22Rv1 (cell line): ENCODE data around the gene PPM1G.

Experiments used
- H3K27ac ChIP-seq: fragments of 450-650 bp; 2 replicates; pipeline ENCODE4 v1.5.1; 2017
- ZFX ChIP-seq: fragments of 450-650 bp; IDR thresholded peaks from 2 replicates; pipeline ENCODE4 v1.6.1; 2017; ENCODE audit warnings: antibody characterized with exemption, borderline replicate concordance
- TF ChIP-seq, protein P1 (sequence below): fragments of 450-650 bp; IDR thresholded peaks from 2 replicates; pipeline ENCODE4 v1.5.1; 2017; ENCODE audit warnings: mild to moderate bottlenecking

The PPM1G gene

DNA sequence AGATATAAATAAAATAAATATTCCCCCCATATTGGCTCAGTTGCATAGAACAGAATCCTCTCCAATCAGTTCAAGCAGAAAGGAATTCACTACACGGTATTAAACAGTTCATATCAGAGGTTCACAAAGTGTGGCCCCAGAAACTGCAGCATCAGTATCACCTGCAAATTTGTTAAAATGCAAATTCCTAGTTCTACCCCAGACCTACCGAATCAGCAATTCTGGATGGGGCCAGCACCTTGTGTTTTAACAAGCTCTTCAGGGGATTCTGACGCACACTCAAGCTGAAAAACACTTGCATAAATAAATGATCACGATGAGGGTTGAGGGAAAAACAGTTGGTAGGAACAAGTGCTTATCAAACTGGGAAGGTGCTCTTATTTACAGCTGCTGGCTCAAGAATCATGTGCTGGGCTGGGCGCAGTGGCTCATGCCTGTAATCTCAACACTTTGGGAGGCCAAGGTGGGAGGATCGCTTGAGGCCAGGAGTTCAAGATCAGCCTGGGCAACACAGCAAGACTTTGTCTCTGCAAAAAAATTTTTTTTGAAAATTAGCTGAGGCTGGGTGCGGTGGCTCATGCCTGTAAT, 59.2 kb downstream of the PPM1G start:
- TF ChIP-seq, protein P1, sequence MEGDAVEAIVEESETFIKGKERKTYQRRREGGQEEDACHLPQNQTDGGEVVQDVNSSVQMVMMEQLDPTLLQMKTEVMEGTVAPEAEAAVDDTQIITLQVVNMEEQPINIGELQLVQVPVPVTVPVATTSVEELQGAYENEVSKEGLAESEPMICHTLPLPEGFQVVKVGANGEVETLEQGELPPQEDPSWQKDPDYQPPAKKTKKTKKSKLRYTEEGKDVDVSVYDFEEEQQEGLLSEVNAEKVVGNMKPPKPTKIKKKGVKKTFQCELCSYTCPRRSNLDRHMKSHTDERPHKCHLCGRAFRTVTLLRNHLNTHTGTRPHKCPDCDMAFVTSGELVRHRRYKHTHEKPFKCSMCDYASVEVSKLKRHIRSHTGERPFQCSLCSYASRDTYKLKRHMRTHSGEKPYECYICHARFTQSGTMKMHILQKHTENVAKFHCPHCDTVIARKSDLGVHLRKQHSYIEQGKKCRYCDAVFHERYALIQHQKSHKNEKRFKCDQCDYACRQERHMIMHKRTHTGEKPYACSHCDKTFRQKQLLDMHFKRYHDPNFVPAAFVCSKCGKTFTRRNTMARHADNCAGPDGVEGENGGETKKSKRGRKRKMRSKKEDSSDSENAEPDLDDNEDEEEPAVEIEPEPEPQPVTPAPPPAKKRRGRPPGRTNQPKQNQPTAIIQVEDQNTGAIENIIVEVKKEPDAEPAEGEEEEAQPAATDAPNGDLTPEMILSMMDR, result no peak
- TF ChIP-seq ZFX, result no peak
- H3K27ac ChIP-seq, result no peak overlapping the region

DNA sequence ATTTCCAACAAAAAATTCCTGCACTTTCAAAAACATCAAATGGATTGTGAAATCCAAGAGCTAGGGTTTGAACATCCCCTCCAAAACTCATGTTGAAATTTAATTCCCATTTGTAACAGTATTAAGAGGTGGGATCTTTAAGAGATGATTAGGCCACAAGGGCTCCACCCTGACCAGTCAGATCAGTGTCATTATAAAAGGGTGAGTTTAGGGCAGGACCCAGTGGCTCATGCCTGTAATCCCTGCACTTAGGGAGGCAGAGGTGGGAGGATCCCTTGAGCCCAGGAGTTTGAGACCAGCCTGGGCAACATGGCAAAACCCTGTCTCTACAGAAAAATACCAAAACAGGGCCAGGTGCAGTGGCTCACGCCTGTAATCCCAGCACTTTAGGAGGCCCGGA, 61.8 kb downstream of the PPM1G start:
- no peak overlapping the region for H3K27ac ChIP-seq
- no peak for TF ChIP-seq ZFX
- TF ChIP-seq, protein P1, result no peak

DNA sequence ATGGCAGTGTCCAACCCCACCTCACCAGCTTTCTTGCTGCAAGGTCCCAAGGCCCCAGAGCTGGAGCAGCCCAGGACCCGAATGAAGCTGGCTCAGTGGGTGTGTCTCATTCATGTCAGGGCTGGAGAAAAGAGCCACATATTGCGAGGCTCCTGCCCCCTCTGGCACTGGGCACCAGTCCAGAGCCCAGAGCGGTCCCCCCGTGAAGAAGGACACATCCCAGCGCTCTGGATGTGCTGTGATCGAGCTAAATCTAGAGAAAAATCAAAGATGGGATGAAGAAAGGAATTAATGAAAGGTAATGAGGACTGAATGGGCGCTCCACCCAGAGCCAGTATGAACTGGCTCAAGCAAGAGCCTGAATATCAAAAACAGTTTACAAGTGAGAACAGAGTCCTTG, 73.2 kb downstream of the PPM1G start:
- no peak overlapping the region for H3K27ac ChIP-seq
- TF ChIP-seq, protein P1, result no peak
- no peak for TF ChIP-seq ZFX

DNA sequence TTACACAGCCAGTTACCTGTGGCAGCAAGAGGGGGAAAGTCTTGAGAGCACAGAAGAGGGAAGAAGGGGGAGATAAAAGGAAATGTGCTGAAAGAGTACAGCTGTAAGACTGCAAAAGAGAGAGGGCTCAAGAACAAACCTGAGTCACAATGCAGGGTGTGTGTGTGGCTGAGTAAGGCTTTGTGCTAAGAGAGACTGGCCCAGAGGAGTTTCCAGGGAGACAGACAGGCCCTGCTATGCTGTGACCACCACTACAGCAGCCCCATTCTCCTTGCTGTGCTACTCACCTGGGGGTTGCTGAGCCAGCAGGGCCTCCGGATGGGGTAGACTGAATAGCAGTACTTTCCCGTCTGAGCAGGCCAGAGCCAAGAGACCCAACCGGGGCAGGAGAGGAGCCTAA, 74.1 kb downstream of the PPM1G start:
- TF ChIP-seq, protein P1, result no peak
- no peak for TF ChIP-seq ZFX
- no peak overlapping the region for H3K27ac ChIP-seq
